HG02623 (cell line): ENCODE results near the gene INTS1.

Experiments used
- ATAC-seq: cut with Tn5 transposase; IDR thresholded peaks from one replicate; pipeline ENCODE4 v1.9.1; 2021; ENCODE audit warnings: moderate library complexity; ENCODE audit not compliant: unreplicated experiment

Gene INTS1

DNA sequence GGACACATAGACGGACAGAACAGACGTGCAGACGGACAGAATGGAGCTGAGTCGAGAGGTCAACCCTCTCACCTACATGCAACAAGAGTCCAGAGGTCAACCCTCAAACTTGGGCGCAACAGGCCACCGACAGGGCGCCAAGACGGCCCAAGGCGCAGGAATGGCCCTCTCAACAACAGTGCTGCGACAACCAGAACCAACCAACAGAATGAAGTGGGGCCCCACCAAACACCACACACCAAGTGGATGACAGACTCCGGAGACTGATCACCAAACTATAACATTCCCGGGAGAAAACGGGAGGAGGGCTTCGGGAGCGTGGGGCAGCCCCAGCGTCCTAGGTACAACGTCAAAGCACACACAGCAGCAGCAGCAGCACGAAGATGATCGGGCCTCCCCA, 13.4 kb downstream of the INTS1 start:
- no peak for ATAC-seq

DNA sequence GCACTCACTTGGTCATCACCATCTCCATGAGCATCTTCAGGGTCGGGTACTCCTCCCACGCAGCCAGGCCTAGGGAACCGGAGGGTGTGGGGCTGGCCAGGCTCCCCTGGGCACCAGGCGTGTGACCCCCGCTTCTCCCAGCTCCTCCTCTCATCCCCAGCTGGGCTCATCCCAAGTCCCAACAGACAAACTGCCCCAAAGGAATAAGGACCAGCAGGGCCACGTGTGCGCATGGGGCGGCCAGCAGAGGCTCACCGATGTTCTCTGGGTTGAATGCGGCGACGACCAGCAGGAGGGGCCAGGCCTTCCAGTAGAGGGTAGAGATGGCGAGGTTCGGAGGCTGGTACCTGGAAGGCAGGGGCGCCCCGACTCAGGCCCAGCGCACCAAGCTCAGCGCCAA, 14.9 kb downstream of the INTS1 start:
- ATAC-seq: no peak

DNA sequence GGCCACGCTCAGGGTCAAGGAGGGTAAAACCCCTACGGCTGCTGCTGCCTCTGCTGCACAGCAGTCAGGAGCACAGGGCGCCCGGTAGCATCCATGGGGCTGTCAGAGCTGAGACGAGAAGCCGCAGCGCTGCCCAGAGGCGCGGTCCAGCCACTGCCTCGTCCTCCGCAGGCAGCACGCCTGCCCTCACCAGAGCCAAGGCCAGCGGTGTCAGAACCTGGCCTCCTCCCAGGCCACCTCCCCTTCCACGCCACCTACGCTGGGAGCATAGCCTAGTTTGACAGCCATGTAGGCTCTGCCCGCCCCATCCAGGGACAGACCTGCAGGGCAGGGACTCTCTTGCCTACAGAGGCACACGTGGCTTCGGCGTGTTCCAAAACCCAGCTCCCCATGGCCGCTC, 16.2 kb downstream of the INTS1 start:
- ATAC-seq: no peak

DNA sequence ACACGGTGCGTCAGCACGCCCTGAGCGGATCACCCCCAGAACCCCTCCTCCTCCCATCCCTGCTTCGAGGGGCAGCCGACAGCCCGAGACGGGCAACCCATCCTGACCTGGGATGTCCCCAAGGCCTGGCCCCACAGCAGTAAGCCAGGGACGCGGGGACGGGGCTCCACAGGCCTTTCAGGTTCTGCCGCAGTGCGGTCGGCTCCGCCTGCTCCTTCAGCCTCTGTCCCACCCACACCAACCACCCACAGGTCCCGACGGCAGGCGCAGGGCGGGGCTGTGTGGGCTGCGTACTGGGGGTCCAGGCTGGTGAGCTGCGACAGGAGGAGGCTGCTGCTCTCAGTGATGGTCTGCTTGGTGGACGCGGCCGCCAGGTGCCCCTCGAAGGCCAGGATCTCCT, 16.7 kb downstream of the INTS1 start:
- ATAC-seq: no peak

DNA sequence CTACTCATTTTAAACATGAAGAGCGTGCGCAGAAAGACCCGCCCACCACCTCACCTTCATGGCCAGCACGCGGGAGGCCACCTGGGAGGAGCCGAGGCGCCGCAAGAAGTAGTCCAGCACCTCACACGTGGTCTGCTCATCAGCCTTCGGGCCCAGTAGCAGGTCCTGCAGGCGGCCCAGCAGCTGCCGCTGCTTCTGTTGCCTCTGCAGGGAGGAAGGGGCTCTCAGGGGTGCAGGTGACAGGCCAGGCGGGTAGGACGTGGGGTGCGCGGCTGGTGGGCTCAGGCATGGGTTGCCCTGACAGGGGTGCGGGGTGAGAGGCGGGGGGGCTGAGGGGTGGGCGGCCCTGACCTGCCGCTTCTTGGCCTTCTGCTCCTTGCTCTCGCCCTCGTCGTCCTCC, 17.6 kb downstream of the INTS1 start:
- no peak for ATAC-seq

DNA sequence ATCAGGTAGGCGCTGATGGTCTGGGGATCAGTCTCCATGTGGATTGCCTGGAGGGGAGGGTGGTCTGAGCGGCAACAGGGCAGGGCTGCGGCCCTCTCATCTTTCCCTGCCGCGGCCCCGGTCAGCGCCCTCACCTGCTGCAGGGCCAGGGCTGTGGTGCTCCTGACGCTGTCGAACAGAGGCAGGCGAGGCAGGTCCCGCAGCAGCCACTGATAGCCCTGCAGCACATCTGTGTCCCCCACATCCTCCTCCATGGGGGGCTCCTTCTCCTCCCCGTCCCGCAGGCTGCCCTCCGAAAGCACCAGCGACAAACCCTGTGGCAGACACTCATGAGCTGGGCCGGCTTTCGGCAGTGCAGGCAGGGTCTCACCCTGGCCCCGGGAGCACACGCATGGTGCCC, 19.0 kb downstream of the INTS1 start:
- ATAC-seq: no peak

DNA sequence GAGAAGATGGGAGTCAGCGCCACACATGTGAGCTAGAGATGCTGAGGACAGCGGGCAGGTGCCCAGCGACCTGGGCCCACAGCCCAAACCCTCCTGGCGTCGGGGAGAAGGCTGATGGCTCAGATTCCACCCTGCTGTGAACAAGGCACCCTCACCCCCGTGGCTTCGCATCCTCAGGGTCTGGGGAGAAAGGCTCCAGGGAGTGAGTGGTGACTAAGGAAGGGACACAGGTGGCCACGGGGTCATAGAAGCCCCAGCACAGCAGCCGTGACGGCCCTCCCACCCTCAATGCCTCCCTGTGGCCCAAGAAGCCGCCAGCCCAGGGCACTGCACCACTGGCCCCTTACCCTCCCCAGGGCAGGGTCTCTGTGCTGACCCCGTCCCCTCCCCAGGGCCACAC, 19.6 kb downstream of the INTS1 start:
- ATAC-seq: no peak

DNA sequence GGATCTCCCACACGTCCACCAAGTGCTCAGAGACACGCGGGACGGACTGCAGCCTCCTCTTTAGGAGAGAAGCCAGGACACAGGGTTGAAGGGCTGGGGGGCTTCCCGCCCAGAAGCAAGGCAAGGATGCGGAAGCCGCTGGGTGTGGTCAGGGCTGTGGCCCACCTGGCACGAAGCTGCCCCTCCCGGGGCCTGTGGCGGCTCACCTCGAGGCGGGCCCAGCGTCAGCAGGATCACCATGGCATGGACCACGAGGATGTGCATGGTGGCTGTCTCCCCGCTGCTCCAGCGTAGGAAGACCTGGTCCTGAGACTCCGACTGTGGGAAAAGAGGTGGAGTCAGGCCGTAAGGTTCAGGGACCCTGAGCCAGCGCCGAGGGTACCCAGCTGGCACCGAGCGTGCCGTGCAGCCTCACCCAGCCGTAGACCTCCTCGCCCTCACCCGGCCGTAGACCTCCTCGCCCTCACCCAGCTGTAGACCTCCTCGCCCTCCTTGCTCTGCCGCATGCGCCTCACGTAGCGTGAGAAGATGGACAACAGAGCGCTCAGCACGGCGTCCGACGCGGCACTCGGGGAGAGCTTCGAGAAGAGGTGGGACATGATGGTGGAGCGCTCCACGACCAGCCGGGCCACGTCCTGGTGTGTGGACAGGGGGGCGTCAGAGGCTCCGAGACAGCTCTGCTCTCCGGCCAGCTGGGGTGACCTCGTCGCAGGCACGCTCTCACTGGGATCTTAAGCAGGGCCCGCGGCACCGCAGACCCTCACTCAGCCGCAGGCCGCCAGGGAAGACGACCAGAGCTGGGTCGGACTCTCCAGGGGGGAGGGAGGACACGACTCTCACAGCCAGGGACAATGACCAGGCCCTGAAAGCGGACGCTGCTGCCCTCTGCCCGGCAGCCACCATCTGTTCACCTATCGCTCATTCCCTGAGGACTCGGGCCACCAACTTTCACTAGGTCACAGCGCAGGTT, 20.4 kb downstream of the INTS1 start:
- ATAC-seq: no peak

DNA sequence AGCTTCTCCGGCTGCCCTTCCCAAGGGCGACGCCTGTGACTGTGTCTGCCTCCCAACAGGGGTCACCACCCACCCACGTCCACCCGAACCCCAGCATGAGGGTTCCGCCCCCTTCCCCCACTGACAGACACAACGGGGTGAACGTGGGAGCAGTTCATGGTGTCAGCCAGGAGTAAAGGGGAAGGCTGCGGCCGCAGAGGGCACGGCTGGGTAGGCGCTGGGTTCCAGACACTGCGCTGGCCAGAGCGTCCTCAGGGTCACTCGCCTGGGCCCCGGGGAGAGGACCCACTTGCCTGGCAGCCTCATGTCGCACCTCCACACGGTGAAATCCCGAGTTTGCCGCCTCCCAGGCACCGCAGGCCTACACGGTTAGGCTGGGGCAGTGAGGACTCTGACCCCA, 21.1 kb downstream of the INTS1 start:
- ATAC-seq: no peak

DNA sequence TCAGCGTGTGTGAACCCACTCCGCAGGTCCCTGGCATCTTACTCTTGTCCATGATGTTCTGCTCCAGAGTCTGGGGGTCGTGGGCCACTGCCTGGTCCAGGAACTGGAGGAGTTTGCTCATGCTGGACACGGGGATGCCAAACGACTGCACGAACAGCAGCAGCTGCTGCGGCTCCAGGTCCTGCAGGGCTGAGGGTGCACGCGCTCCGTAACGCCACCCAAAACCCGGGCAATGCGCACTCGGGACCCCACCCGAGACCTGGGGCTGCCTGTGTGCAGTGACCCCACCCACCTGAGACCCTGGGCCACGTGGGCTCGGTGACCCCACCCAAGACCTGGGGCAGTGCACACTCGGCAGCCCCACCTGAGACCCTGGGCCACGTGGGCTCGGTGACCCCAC, 22.9 kb downstream of the INTS1 start:
- no peak for ATAC-seq

DNA sequence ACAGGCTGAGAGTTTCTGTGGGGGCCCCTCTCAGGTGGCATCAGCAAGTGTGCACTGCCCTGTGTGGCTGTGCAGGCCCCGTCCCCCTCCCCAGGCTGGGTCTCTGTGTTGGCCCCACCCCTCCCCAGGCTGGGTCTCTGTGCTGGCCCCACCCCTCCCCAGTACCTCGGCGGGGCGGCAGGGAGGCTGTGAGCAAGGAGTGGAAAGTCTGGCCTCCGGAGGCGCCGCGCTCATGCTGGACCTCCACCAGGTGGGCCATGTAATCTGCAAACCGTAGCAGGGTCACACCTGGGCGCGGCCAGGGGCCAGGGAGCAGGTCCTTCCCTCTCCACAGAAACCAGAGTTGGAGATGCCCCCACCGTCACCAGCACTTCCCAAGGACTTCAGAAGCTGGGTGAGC, 23.5 kb downstream of the INTS1 start:
- no peak for ATAC-seq

DNA sequence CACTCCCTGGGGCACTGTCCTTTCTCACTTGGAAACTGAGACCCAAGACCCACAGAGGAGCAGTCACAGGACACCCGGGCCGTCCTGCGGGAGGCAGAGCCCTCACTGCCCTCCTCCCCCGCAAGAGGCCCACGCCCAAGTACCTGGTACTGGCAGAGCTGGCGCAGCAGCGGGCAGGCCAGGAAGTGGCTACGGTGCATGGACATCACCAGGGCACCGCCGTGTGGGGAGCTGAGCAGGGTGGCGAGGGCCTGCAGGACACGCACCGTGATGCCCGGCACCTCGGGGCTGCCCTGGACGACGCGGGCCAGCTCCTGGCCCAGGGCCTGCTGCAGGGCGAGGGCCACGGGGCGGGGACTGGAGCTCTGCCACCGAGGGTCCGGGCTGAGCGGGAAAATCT, 24.9 kb downstream of the INTS1 start:
- no peak for ATAC-seq

DNA sequence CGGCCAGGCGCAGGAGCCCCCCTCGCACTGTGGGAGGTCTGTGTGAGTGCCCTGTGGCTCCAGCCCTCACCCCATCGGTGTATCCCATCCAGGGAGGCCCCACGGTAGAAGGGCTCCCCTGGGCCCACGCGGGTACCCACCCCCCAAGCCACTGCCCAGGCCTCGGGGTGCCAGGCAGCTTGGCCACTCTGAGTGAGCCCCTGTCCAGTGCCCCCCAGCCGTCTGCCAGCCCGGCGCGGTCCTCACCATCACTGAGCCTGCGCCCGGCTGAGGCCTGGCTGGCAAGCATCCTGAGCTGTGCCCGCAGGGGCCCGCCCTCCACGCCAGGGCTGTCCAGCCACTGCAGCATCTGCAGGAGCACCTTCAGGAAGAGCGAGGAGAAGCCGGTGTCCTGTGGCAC, 25.7 kb downstream of the INTS1 start:
- no peak for ATAC-seq

DNA sequence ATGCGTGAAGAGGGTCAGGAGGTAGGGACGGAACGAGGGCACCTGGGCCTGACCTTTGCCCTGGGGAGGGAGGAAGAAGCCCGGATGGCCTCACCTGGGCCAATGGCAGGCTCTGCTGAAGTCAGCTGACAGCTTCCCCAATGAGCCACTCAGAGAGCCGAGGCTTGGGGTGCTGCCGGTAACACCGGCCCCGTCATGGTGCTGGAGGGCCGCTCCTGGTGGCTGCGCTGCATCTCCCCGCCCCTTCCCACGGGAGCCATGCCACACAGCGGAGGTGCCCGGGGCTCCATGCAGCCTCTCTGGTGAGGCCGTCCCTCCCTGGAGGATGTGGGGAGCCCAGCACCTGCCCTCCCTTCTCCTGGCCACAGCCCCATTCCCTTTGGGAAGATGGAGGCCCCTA, 27.3 kb downstream of the INTS1 start:
- ATAC-seq: no peak

DNA sequence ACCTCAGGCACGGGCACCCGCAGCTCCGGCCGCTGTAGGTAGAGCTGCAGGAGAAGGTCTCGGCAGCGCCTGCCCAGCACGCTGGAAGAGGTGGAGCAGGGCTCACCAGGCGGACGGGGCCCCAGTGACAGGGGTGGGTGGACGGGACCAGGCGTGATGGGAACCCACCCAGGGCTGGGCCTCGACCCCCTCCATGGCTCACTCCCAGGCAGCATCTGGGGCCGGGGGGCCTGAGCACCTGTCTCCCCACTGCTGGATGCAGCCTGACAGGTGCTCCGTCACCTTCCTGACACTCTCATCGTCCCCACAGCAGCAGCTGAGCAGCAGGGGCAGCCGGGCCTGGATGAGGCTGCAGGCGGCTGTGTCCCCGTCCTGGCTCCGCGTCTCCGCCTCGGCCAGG, 28.2 kb downstream of the INTS1 start:
- no peak for ATAC-seq

DNA sequence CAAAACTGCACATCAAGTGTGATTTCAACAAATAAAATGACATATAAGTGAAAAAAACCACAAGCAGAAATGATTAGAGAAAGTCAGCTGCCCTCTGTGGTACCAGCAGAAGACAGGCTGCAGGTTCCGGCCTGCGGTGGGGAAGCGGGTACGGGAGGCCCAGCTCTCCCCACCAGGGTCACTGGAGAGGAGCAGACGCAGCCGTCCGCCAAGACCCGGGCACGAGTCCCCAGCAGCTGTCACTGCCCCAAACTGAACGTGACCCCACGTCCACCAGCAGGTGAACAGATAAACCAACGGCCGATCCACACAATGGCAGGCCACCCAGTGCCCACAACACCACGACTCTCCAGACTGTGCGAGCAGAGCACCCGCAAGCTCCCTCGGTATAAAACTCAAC, 28.8 kb downstream of the INTS1 start:
- ATAC-seq: no peak

DNA sequence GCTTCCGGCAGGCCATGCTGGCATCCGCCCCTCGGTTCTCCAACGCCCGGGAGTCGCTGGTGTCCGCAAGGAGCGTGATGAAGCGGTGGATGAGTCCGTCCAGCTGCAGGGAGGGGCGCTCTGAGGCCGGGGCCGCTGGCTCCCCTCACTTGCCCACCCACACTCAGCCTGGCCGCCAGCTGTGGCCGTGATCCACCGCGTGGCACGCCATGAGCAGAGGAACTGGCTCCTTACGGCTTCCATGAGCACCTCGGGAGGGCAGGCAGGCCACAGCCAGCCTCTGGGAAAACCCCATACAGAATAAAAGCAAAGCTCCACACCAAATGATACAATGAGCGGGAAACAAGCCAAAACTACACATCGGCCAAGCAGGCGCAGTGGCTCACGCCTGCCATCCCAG, 29.5 kb downstream of the INTS1 start:
- ATAC-seq: no peak

DNA sequence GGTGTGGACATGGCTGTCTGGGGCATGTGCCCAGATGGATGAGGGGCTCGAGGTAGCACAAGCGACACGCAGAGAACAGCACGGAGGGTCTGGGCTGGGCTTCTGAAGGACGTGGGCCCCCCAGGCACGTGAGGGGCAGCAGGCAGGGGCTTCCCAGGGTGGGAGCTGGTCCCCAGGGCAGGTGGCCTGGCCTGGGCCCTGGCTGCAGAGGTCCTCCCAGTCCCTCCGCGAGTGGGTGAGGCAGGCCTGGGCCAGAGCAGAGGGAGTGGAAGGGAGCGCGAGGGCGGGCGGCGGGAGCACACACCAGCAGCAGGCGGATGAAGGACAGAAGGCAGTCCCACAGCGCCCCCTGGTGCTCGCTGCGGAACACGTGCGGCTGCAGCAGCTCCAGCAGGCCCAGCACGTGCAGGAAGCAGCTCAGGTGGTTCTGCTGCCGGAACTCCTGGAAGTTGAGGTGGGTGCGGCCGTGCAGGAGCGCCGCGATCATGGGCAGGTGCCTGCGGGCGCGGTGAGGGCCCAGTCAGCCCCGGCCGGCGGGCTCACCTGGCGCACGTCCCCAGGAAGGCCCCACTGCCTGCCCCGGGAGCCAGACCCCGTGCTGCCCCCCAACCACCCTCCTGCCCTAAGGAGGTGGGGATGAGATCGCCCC, 30.2 kb downstream of the INTS1 start:
- peak; percentile 48 for ATAC-seq

DNA sequence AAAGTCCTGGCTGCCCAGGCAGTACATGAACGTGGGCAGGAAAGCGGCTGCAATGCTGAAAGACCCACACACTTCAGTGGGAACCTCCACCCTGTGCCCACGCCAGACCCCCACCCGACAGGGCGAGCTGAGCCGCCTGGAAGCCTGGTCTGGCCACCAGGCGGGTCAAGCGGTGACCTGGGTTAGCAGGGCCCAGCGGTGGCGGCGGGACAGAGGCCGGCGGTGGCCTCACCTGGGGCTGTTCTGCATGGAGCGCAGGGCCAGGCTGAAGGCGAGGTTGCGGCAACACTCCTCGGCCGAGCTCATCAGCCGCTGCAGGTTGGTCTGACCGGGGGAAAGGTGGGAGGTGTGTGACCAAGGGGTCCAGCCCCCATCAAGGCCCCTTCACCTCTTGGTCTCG, 33.3 kb downstream of the INTS1 start:
- no peak for ATAC-seq

DNA sequence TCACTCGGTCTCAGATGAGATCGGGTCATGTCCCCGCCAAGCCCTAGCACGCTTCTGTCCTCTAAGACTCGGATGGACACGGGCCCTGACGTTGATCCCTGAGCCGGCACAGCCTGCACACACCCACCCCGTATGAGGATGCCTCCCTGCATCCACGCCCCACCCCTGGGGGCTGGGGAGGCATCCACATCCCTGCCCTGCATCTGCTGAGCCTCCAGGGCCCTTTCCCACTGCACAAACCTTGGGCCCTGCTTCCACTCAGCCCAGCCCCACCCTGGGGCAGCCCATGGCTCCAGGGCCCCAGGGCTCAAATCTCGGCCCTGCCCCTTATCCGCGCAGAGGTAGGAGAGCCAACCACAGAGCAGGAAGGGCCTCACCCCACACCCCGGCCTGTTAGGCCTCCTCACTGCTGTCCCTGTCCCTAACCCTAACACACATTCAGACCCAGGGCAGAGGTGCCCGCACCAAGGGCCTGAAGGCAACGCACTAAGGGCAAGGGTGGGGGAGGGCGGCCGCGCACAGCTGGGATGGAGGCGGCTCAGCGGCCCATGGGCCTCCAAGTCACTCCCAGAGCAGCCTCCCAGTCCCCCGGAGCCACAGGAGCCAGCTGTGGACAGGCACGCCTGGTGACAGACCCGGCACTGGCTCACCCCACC, 35.4 kb downstream of the INTS1 start:
- ATAC-seq: no peak

DNA sequence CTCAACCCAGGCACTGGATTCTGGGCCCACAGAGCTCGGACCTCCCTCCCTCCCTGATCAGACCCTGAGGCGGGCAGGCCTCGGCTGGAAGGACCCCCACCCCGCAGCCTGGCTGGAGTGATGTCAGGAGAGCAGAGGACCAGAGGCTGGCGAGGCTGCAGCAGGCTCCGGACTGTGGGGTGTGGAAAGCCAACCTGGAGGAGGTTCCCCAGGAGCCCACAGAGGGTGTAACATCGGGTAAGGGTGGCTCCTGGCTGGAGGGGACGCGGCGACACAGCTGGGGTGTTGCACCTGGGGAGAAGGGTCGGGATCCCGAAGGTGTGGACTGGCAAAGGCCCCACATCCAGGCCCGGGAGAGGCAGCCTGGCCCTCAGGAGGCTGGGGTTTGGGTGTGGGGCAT, 36.0 kb downstream of the INTS1 start:
- no peak for ATAC-seq
